RWPE2 (cell line): ENCODE data around the gene DDX54.

Experiments
- ATAC-seq: fragments of 200-7000 bp; cut with Tn5 transposase; 3 replicates; pipeline ENCODE4 v1.9.1; 2021; ENCODE audit warnings: low read depth
- DNase-seq: peaks from one replicate; pipeline ENCODE4 v3.0.0-alpha.2; 2020; ENCODE audit warnings: low spot score
- H3K27ac ChIP-seq: fragments of 450-650 bp; 2 replicates; pipeline ENCODE4 v1.5.1; 2017; ENCODE audit warnings: mild to moderate bottlenecking; ENCODE audit not compliant: poor library complexity, severe bottlenecking
- H3K27me3 ChIP-seq: fragments of 250-450 bp; sonication (Bioruptor Pico); 2 replicates; pipeline ENCODE4 v1.5.1; 2021; ENCODE audit warnings: mild to moderate bottlenecking, moderate library complexity; ENCODE audit not compliant: insufficient read depth, poor library complexity, severe bottlenecking
- H3K36me3 ChIP-seq: fragments of 250-450 bp; sonication (Bioruptor Pico); 2 replicates; pipeline ENCODE4 v1.5.1; 2020; ENCODE audit warnings: low read depth, mild to moderate bottlenecking, moderate library complexity
- H3K4me1 ChIP-seq: fragments of 250-450 bp; sonication (Bioruptor Pico); 2 replicates; pipeline ENCODE4 v1.5.1; 2021; ENCODE audit warnings: mild to moderate bottlenecking, moderate library complexity; ENCODE audit not compliant: insufficient read depth, poor library complexity, severe bottlenecking
- H3K4me3 ChIP-seq: fragments of 250-450 bp; sonication (Bioruptor Pico); 2 replicates; pipeline ENCODE4 v1.5.1; 2021; ENCODE audit warnings: mild to moderate bottlenecking, moderate library complexity; ENCODE audit not compliant: severe bottlenecking
- H3K9me3 ChIP-seq: fragments of 250-450 bp; sonication (Bioruptor Pico); 2 replicates; pipeline ENCODE4 v1.5.1; 2021; ENCODE audit warnings: mild to moderate bottlenecking, moderate library complexity; ENCODE audit not compliant: severe bottlenecking
- TF ChIP-seq, protein P1 (sequence below): fragments of 450-650 bp; IDR thresholded peaks from one replicate; pipeline ENCODE4 v1.5.1; 2017; ENCODE audit warnings: mild to moderate bottlenecking, moderate library complexity; ENCODE audit not compliant: poor library complexity, severe bottlenecking

Gene DDX54

DNA sequence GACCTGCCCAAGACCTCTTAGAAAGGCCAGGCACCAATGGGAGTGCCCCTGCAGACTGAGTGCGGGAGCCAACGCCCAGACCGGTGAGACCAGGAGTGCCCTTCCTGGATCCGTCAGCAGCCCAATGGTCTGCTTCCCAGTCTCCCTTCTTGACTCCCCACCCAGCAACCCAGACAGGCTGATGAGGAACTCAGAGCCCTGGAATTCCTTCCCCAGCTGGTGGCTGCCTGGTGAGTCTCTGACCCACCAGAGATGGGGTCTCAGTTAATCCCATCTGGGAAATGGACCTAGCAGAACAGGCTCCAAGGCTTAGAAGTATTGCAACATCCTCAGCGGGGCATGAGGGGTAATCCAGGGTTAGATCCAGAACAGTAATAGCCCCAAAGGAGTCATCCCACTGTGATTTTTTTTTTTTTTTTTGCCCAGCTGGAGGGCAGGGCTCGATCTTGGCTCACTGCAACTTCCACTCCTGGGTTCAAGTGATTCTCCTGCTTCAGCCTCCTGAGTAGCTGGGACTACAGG, 48.2 kb downstream of the DDX54 start:
- ATAC-seq (no peak), DNase-seq (no peak)
- H3K36me3 ChIP-seq: no peaks in the 10 kb centered on the region
- no peaks in the 10 kb centered on the region for H3K4me1 ChIP-seq
- H3K4me3 ChIP-seq: no peak overlapping the region
- H3K27ac ChIP-seq: no peak overlapping the region
- peaks cover 4% of the 10 kb centered on the region for H3K27me3 ChIP-seq
- H3K9me3 ChIP-seq: no peaks in the 10 kb centered on the region
- TF ChIP-seq, protein P1, sequence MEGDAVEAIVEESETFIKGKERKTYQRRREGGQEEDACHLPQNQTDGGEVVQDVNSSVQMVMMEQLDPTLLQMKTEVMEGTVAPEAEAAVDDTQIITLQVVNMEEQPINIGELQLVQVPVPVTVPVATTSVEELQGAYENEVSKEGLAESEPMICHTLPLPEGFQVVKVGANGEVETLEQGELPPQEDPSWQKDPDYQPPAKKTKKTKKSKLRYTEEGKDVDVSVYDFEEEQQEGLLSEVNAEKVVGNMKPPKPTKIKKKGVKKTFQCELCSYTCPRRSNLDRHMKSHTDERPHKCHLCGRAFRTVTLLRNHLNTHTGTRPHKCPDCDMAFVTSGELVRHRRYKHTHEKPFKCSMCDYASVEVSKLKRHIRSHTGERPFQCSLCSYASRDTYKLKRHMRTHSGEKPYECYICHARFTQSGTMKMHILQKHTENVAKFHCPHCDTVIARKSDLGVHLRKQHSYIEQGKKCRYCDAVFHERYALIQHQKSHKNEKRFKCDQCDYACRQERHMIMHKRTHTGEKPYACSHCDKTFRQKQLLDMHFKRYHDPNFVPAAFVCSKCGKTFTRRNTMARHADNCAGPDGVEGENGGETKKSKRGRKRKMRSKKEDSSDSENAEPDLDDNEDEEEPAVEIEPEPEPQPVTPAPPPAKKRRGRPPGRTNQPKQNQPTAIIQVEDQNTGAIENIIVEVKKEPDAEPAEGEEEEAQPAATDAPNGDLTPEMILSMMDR: no peak

DNA sequence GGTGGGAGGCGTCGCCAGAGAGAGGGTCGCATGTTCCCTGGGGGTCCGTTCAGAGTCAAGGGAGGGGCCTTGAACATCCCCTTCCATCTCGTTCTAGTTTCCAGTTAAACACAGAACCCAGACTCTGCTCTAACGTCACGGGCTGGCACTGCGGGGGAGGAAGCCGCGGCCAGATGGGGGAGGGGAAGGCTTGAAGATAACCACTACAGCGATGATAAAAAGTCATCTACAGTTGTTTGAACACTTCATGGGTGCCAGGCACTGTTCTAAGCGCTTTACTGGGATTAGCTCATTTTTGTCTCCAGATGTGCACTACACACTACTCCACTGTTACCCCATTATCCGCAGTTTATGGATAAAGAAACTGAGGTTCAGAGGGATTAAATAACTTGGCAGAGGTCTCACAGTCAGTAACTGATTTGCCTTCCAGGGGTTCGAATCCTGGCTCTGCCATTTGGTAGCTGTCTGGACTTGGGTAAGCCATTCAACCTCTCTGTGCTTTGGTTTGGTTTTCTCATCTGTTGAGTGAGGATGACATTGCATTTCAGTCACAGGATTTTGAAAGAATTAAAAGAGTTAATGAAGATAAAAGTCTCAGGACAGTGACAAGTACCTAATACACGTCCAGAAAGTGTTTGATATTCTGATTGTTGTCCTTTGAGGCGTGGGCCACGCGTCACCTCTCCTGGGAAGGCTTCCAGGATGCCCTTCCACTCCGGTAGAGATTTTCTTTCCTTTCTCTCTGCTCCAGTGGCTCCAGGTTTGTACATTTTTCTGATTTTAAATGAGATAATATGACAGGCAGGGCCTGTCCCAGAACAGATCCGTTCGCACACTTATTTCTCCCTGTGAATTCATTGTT, 48.9 kb downstream of the DDX54 start:
- DNase-seq: no peak
- ATAC-seq: no peak
- Histone ChIP-seq H3K36me3 (no peaks in the 10 kb centered on the region), H3K4me3 (peak overlapping the region; percentile 23), H3K27ac (no peak overlapping the region), H3K27me3 (peaks cover 4% of the 10 kb centered on the region), H3K9me3 (no peaks in the 10 kb centered on the region), H3K4me1 (no peaks in the 10 kb centered on the region)
- TF ChIP-seq, protein P1: no peak

DNA sequence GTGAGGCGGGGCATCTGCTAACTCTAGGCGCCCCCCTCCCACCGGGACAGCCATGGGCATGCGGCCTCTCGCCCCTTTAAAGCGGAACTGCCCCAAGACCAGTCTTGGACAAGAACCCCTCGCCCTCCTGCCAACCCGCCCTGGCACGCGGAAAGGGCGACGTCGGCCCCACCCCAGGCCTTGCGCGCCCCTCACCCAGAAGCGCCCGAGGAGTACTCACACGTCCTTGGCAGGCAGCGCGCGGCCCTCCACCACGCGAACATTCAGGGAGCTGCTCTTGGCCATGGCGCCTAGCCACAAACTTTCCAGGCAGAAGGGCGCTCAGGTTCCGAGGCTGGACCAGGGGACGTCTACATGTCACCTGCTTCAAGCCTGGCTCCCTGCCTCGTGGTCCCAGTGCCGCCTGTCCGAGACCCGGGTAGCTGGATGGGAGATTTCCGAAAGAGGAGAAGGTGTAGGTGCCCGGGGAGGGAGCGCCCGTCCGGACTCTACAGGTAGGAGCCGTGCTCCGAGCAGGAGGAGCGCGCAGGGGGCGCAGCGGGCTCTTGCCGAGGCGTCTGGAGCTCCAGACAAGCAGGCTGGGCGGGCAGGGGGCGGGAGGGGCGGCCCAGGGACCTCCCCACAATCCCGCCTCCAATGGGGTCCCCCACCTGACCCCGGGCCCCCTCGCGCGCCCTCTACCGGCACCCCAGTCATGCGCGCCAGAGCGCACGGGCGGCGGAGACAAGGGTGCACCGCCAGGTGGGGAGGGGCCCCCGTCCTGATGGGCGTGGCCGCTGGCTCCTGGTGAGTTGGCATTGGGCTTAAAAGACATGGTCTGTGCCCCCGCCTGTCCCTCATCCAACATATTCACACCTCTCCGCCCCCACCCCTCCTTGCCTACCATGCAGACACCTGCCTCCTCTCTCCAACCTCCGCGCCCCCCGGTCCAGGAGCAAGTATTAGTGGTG, 49.8 kb downstream of the DDX54 start, which contains the start of gene RASAL1:
Gene RASAL1 (minus strand): TSS at position 584 of the 950 bp plus-strand sequence. CDS start 299 bp downstream, at position 285.
- no peak for DNase-seq
- H3K36me3 ChIP-seq: no peaks in the 10 kb centered on the region

DNA sequence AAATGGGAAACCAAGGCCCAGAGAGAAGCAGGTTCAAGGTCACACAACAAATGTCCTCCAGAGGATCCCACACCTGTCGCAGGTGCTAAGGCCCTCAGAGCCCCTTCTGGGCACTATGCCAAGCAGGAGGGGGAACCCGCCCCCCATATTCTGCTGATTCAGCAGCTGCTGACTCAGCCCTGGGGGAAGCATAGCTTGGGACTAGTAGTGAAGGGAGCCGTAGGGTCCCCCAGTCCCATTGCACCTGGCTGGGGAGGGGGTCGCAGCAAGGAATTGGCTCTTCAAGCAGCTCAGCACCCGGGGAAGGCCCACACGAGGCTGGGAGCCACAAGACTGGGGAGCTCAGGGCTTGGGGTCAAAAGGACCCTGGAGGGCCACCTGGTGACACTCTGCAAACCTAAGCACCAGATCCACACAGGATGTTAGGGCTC, 50.7 kb downstream of the DDX54 start:
- H3K4me3 ChIP-seq: no peak overlapping the region
- no peaks in the 10 kb centered on the region for H3K36me3 ChIP-seq
- H3K27me3 ChIP-seq: peaks cover 4% of the 10 kb centered on the region
- DNase-seq (no peak), ATAC-seq (no peak)
- TF ChIP-seq, protein P1: no peak
- no peaks in the 10 kb centered on the region for H3K4me1 ChIP-seq
- H3K9me3 ChIP-seq: no peaks in the 10 kb centered on the region
- H3K27ac ChIP-seq: no peak overlapping the region

More for the DNA sequence above, 49.8 kb downstream of the DDX54 start, which contains the start of gene RASAL1:
- H3K4me3 ChIP-seq: peak within 1 kb of the TSS; percentile 23
- no peaks in the 10 kb centered on the region for H3K4me1 ChIP-seq
- no peaks in the 10 kb centered on the region for H3K9me3 ChIP-seq
- H3K27ac ChIP-seq: no peak within 1 kb of the TSS
- H3K27me3 ChIP-seq: peaks cover 4% of the 10 kb centered on the region
- peak; percentile 79 for ATAC-seq
- TF ChIP-seq, protein P1: peak; percentile 72
